Prostate gland (tissue), 2 donors: ENCODE results near the gene GPR108.

Experiments used
- CTCF ChIP-seq, 4 experiments: fragments of 200-600 bp in 2 of 4; fragments of 450-650 bp in 2 of 4; sonication (generic) in 2 of 4; IDR thresholded peaks; 1 replicate in 3 of 4; 2 replicates in 1 of 4; pipeline ENCODE4 v1.5.1; 2016 to 2019; ENCODE audit warnings: antibody characterized with exemption in 4 of 4, mild to moderate bottlenecking in 2 of 4, moderate library complexity in 2 of 4
- POLR2A ChIP-seq: fragments of 450-650 bp; IDR thresholded peaks from one replicate; pipeline ENCODE4 v1.6.1; 2016; ENCODE audit warnings: antibody characterized with exemption, mild to moderate bottlenecking

GRCh38 chr19:6683971-6684370 lies 53.4 kb downstream of the GPR108 start:
- TF ChIP-seq CTCF (IDR thresholded peaks at IDR 0.05) (no peak), POLR2A (no peak)
